ENCODE results near the gene IGSF10. TPM values are rescaled to one million over a fixed set of nuclear protein-coding genes. Genes with fewer than 3 reads are reported as not detected.
"Not testable (repeated sequence)": the region's sequence is repeated elsewhere in the genome, so short reads cannot be mapped to it uniquely, and the experiment has no call there.

IGSF10 gene
- 7.5 TPM for total RNA-seq (ENCODE audit: insufficient read depth, low replicate concordance)

GRCh38 chr3:151460774-151461450, at the start of gene IGSF10:
IGSF10 (minus strand) TSS chr3:151461061; CDS start chr3:151458709, 2,352 bp downstream.
- DNase-seq (ENCODE audit: low spot score) = peak; percentile 31

- not testable (repeated sequence) for DNase-seq (ENCODE audit: low spot score)
Observed at GRCh38 chr3:151509468-151510135, 48.7 kb upstream of the IGSF10 start.

GRCh38 chr3:151504606-151505005, 43.7 kb upstream of the IGSF10 start:
- no peak for DNase-seq (ENCODE audit: low spot score)

DNA sequence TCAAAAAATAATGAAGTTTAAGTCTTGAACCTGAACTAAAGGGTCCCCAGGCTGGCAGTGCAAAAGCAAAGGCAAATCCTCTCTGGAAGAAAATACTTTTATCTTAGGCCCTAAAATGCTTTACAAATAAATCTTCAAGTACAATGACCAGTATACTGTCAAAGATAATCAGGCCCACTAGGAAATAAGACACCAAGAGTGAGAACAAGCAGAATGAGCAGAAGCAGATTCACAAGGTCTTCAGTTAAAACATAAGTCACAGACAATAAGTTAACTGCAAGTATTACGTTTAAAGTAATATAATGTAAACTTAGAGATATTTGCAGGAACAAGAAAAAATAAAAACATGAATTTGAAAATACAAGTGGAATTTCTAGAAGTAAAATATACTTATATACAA, 42.2 kb upstream of the IGSF10 start:
- peak; percentile 44 for DNase-seq (ENCODE audit: low spot score)

DNA sequence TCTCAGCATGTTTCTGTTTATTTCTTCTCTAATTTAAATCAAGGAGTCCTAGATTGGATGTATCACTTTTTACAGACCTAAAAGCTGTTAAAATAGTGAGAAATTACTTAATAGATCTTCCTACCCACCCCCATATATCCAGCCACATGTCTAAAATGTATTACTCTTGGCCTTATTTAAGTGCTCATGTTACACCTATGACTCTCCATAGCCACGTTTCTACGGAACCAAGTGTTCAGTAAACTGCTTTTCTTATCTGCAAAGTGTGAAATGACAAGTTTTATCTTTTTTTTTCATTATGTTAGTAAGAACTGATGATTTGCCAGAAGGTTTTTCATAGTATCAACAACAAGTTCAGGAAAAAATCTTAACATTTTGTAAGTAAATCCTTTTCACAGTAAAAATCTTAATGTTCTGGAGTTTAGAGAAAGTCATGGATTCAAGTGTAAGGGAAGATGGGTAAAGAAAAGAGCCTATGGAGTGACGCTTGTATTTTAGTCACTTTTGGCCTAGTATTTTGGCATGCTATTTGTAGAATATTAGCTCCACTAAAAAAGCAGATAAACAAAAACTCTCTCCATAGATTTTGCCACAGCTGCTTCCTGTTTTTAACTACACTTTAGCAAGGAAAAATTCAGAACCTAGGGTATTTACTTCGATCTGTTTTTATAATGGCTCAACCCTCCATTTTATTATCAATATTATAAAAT, 41.2 kb upstream of the IGSF10 start:
- peak; percentile 15 for DNase-seq (ENCODE audit: low spot score)

DNA sequence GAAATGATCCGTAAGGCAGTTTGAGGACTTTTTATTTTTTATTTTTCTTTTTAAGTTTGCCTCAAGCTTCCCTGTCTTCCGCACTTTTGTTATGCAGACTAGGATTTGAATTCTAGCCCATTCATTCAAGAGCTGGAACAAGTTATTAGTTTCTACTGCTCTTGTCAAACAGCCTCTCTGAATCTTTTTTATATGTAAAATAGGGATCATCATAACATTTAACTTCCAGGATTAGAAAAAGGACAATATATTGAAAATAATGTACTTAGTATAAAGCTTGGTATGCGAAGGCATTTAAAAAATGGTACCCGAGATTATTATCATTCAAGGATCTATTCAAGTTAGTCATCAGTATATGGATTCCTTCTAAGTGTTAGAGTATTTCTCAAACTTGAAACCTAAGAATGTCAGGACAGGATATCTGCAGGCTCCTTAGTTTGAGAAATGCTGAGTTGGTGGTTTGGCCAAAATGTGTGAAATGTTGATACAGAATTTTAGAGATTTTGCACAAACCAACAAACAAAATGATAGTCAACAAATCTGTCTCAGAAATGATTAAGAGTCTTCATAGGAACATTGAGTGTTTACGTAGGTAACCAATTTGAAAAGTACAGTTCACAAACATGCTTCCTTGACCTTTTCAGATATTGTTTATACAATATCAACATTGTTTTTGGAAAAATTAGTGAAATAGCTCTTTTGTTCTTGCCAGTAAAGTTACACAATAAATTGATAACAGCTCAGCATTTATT, 40.5 kb upstream of the IGSF10 start:
- no peak for DNase-seq (ENCODE audit: low spot score)

DNA sequence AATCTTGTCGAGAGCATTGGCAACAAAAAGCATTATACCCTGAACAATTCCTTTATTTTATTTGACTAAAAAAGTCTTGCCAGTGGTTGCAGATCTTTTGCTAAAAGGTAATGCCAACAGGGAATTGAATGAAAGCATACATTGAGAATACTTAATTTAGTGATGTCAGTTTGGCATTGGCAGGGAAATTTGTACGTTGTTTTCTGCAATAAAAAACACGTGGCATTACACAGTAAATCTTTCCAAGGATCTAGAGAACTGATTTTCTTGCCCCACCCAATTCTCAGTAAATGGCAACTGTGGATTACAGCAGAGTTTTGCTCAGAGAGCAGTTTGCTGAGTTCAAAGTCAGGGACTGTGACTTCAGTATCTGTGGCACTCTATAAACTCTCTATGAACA, 38.3 kb upstream of the IGSF10 start:
- DNase-seq (ENCODE audit: low spot score) = peak; percentile 6

DNA sequence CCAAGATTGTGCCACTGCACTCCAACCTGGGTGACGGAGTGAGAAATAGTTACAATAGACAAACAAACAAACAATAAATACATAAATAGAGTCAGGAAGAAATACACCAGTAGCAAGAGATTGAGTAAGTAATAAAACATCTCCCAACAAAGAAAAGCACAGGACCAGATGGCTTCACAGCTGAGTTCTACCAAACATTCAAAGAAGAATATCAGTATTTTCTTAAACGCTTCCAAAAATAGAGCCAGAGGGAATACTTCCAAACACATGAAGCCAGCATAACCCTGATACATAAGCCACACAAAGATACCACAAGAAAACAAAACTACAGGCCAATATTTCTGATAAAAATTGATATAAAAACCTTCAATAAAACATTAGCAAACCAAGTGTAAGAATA, 30.7 kb upstream of the IGSF10 start:
- DNase-seq (ENCODE audit: low spot score) = peak; percentile 38

- not testable (repeated sequence) for DNase-seq (ENCODE audit: low spot score)
Observed at GRCh38 chr3:151487833-151488232, 27.0 kb upstream of the IGSF10 start.

GRCh38 chr3:151483961-151484520, 23.2 kb upstream of the IGSF10 start:
- DNase-seq (ENCODE audit: low spot score) = no peak

GRCh38 chr3:151483488-151483887, 22.6 kb upstream of the IGSF10 start:
- no peak for DNase-seq (ENCODE audit: low spot score)

DNA sequence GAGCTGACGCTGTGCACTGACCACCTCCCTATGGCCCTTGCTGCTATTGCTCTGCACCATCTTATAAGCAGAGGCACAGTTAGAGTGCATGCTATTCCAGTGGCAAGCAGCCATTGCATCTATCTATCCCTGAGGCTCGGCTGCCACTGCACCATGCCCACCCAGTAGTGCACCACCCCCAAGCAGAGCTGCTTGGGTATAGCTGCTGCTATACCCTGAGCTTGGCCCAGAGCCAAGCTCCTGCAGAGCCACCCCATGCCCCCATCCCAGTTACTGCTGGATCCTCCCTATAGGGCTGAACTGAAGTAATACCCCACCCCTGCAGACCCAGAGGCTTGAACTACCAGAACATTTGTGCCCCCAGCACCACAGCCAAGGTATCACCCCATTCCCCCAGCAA, 19.6 kb upstream of the IGSF10 start:
- DNase-seq (ENCODE audit: low spot score) = no peak

- peak; percentile 30 for DNase-seq (ENCODE audit: low spot score)
Observed at GRCh38 chr3:151479452-151479851, 18.6 kb upstream of the IGSF10 start.

GRCh38 chr3:151478335-151478697, 17.5 kb upstream of the IGSF10 start:
- DNase-seq (ENCODE audit: low spot score) = peak; percentile 42

GRCh38 chr3:151477591-151478334, 16.9 kb upstream of the IGSF10 start:
- peak; percentile 65 for DNase-seq (ENCODE audit: low spot score)

- no peak for DNase-seq (ENCODE audit: low spot score)
Observed at GRCh38 chr3:151476344-151477018, 15.6 kb upstream of the IGSF10 start.

- DNase-seq (ENCODE audit: low spot score) = no peak
Observed at GRCh38 chr3:151468284-151468917, 7.5 kb upstream of the IGSF10 start.

GRCh38 chr3:151467069-151467468, 6.2 kb upstream of the IGSF10 start:
- no peak for DNase-seq (ENCODE audit: low spot score)

- DNase-seq (ENCODE audit: low spot score) = no peak
Observed at GRCh38 chr3:151462991-151463390, 2.1 kb upstream of the IGSF10 start.

- no peak for DNase-seq (ENCODE audit: low spot score)
Observed at GRCh38 chr3:151462278-151462780, 1.5 kb upstream of the IGSF10 start.

Data from umbilical cord (tissue), 2 donors.